Inflammatory macrophage treated with lipopolysaccharide for 1 hour (primary cell): ENCODE data around the gene LAPTM4A.
"Not testable (repeated sequence)": the region's sequence is repeated elsewhere in the genome, so short reads cannot be mapped to it uniquely, and the experiment has no call there.

Experiments used
- DNase-seq, 2 donors: peaks; one replicate each; pipeline ENCODE4 v3.0.0-alpha.2; 2020 to 2022

LAPTM4A gene

GRCh38 chr2:20051532-20052228, at the start of gene LAPTM4A:
Gene LAPTM4A, minus strand, starts transcription at chr2:20051628. Its CDS starts 108 bp downstream, at chr2:20051520.
- peak; percentile 98 to 100 for DNase-seq

- no peak for DNase-seq
Observed at GRCh38 chr2:20100711-20101110, 49.3 kb upstream of the LAPTM4A start.

- DNase-seq, result no peak
Observed at GRCh38 chr2:20099780-20100179, 48.4 kb upstream of the LAPTM4A start.

GRCh38 chr2:20097889-20098714, 46.7 kb upstream of the LAPTM4A start:
- peak; percentile 58 to 78 for DNase-seq

GRCh38 chr2:20095469-20095868, 44.0 kb upstream of the LAPTM4A start:
- no peak for DNase-seq

- no peak for DNase-seq
Observed at GRCh38 chr2:20094955-20095354, 43.5 kb upstream of the LAPTM4A start.

- no peak for DNase-seq
Observed at GRCh38 chr2:20094142-20094755, 42.8 kb upstream of the LAPTM4A start.

- DNase-seq, result peak; percentile 10 to 13
Observed at GRCh38 chr2:20093263-20094141, 42.1 kb upstream of the LAPTM4A start.

- no peak for DNase-seq
Observed at GRCh38 chr2:20092901-20093235, 41.4 kb upstream of the LAPTM4A start.

- DNase-seq, result no peak
Observed at GRCh38 chr2:20092226-20092900, 40.9 kb upstream of the LAPTM4A start.

- DNase-seq, result no peak
Observed at GRCh38 chr2:20091305-20091991, 40.0 kb upstream of the LAPTM4A start.

GRCh38 chr2:20089715-20090464, 38.5 kb upstream of the LAPTM4A start:
- DNase-seq, result no peak

- DNase-seq, result not testable (repeated sequence)
Observed at GRCh38 chr2:20085909-20086308, 34.5 kb upstream of the LAPTM4A start.

GRCh38 chr2:20082812-20083211, 31.4 kb upstream of the LAPTM4A start:
- not testable (repeated sequence) for DNase-seq

GRCh38 chr2:20081841-20082240, 30.4 kb upstream of the LAPTM4A start:
- no peak for DNase-seq

GRCh38 chr2:20080839-20081415, 29.5 kb upstream of the LAPTM4A start:
- no peak for DNase-seq

GRCh38 chr2:20080428-20080827, 29.0 kb upstream of the LAPTM4A start:
- no peak for DNase-seq

GRCh38 chr2:20079546-20080115, 28.2 kb upstream of the LAPTM4A start:
- DNase-seq, result no peak

GRCh38 chr2:20077411-20077940, 26.0 kb upstream of the LAPTM4A start:
- DNase-seq, result peak in 1 of 2 donors; percentile 1

- no peak for DNase-seq
Observed at GRCh38 chr2:20076757-20077156, 25.3 kb upstream of the LAPTM4A start.
